HFFc6 (cell line): ENCODE measurements around the gene TMEM245. TPM values are rescaled to one million over a fixed set of nuclear protein-coding genes. Genes with fewer than 3 reads are reported as not detected.

Experiments
- DNase-seq: peaks from one replicate; pipeline ENCODE4 v3.0.0-alpha.2; 2018
- H3K27ac Mint-ChIP-seq: 2 replicates; pipeline ENCODE4 v1.8.0; 2020; ENCODE audit warnings: mild to moderate bottlenecking, mixed read lengths
- H3K27me3 Mint-ChIP-seq: 2 replicates; pipeline ENCODE4 v1.8.0; 2021; ENCODE audit warnings: mild to moderate bottlenecking, moderate library complexity, mixed read lengths; ENCODE audit not compliant: insufficient read depth
- H3K36me3 Mint-ChIP-seq: 2 replicates; pipeline ENCODE4 v1.8.0; 2021; ENCODE audit warnings: low read depth, mixed read lengths
- H3K4me1 Mint-ChIP-seq: 2 replicates; pipeline ENCODE4 v1.8.0; 2020; ENCODE audit warnings: low read depth, mixed read lengths
- H3K4me3 Mint-ChIP-seq: 2 replicates; pipeline ENCODE4 v1.8.0; 2020; ENCODE audit warnings: mild to moderate bottlenecking, moderate library complexity, mixed read lengths
- H3K9me3 Mint-ChIP-seq: 2 replicates; pipeline ENCODE4 v1.8.0; 2020; ENCODE audit warnings: mild to moderate bottlenecking, mixed read lengths
- total RNA-seq, 6 experiments: library from RNA; stranded (reverse); fragmentation: NEBNext Ultra II Directional; extraction: Animal tissue kit (Norgen Biotek cat#: 25700); gene quantifications; 2 replicates in 1 of 6; 3 replicates in 5 of 6; pipeline ENCODE4 v1.2.3, GENCODE V29; 2021
- TF ChIP-seq, protein P1 (sequence below): fragments of 200-600 bp; sonication (generic); IDR thresholded peaks from 2 replicates; pipeline ENCODE4 v1.5.0; 2021; ENCODE audit warnings: antibody characterized with exemption, mild to moderate bottlenecking

TMEM245 gene
- total RNA-seq, 6 experiments from 2014 or later, result 52.1 to 61.8 (median 57.4) TPM

DNA sequence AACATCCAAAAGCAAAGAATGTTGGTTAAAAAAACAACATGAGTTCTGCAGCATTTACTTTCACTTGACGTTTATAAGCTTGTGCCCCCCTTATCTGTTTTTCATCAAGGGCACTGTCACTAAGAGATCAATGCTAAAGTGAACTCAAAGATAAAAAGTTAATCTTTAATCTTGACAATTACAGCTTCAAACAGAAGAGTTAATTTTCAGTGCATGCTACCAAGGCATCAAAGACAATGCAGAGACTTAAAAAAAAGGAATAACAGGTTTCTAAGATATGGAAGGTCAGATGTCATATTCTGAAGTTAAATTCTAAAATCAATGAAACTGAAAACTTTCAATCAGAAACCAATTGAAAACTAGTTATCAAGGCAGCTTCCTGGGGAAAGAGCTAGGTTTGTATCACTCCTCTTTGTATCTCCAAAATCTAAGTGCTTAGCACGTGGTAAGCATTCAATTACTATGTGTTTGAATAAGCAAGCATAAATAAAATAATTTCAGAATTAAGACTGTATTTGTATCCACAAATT is 37.6 kb downstream of the TMEM245 start:
- H3K27ac Mint-ChIP-seq, result no peak overlapping the region
- TF ChIP-seq, protein P1, sequence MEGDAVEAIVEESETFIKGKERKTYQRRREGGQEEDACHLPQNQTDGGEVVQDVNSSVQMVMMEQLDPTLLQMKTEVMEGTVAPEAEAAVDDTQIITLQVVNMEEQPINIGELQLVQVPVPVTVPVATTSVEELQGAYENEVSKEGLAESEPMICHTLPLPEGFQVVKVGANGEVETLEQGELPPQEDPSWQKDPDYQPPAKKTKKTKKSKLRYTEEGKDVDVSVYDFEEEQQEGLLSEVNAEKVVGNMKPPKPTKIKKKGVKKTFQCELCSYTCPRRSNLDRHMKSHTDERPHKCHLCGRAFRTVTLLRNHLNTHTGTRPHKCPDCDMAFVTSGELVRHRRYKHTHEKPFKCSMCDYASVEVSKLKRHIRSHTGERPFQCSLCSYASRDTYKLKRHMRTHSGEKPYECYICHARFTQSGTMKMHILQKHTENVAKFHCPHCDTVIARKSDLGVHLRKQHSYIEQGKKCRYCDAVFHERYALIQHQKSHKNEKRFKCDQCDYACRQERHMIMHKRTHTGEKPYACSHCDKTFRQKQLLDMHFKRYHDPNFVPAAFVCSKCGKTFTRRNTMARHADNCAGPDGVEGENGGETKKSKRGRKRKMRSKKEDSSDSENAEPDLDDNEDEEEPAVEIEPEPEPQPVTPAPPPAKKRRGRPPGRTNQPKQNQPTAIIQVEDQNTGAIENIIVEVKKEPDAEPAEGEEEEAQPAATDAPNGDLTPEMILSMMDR, result no peak
- peaks cover 22% of the 10 kb centered on the region for H3K4me1 Mint-ChIP-seq
- H3K9me3 Mint-ChIP-seq, result no peaks in the 10 kb centered on the region
- no peaks in the 10 kb centered on the region; the same call in 1 of the 2 replicates for H3K27me3 Mint-ChIP-seq
- H3K4me3 Mint-ChIP-seq, result no peak overlapping the region
- DNase-seq, result no peak
- peaks cover 35% of the 10 kb centered on the region for H3K36me3 Mint-ChIP-seq

DNA sequence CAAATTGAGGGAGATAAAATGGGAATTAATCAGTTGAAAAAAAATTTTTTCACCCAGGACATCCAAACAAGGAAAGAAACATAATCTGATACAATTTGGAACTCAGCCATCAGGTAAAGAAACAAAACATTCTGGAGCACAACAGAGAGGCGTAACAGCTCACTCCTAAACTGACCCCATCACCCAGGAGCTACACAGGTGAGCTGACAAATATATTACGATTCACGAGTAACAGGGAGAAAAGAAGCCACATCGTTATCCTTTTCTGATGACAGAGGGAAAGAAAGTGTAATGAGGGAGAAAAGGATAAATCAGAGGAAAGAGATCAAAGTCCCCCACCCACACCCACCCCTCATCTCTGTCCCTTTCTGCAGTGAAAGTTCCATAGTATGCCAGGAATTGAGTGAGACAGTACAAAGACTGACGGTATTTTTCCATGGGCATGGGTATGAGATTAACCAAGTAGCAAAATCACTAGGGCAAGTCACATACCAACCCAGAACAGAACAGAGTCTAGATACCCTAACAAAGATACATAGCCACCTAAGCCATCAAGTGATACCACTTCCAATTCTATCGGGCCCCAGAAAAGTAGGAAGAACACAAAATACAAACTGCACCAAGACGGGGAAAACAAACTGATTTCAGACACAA is 45.4 kb downstream of the TMEM245 start:
- H3K36me3 Mint-ChIP-seq, result peaks cover 30% of the 10 kb centered on the region
- no peak overlapping the region for H3K4me3 Mint-ChIP-seq
- peaks cover 3% of the 10 kb centered on the region for H3K27me3 Mint-ChIP-seq
- no peaks in the 10 kb centered on the region for H3K9me3 Mint-ChIP-seq
- DNase-seq, result no peak
- no peak overlapping the region for H3K27ac Mint-ChIP-seq
- TF ChIP-seq, protein P1, result no peak
- peaks cover 19% of the 10 kb centered on the region for H3K4me1 Mint-ChIP-seq

DNA sequence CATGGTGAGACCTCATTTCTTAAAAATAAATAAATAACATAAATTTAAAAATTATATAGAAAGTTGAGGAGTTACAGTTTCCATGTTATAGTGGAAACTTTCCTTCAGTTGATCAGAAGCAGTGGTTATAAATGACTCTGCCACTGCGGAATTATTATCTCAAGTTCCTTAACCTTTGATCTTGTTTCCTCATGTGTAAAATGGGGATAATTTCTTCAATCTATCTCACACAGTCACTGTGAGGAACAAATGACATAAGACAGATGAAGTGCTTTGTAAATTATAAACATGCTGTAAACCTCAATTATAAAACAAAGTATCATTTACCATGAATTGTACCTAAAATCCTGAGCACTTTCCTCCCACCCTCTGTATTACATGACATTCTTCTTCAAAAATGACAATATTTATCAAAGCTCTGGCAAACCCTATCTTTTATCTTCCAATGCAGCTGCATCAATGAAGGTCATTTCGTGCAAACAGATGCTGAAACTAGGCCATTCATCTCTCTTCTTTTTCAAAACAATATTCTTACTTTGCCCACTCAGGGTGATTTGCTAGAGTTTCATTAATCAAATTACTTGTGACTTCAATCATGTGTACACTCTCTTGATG is 46.8 kb downstream of the TMEM245 start:
- TF ChIP-seq, protein P1, result no peak
- H3K9me3 Mint-ChIP-seq, result no peaks in the 10 kb centered on the region
- peaks cover 20% of the 10 kb centered on the region for H3K36me3 Mint-ChIP-seq
- H3K27me3 Mint-ChIP-seq, result peaks cover 3% of the 10 kb centered on the region
- peaks cover 20% of the 10 kb centered on the region for H3K4me1 Mint-ChIP-seq
- no peak overlapping the region for H3K4me3 Mint-ChIP-seq
- H3K27ac Mint-ChIP-seq, result no peak overlapping the region
- DNase-seq, result no peak

DNA sequence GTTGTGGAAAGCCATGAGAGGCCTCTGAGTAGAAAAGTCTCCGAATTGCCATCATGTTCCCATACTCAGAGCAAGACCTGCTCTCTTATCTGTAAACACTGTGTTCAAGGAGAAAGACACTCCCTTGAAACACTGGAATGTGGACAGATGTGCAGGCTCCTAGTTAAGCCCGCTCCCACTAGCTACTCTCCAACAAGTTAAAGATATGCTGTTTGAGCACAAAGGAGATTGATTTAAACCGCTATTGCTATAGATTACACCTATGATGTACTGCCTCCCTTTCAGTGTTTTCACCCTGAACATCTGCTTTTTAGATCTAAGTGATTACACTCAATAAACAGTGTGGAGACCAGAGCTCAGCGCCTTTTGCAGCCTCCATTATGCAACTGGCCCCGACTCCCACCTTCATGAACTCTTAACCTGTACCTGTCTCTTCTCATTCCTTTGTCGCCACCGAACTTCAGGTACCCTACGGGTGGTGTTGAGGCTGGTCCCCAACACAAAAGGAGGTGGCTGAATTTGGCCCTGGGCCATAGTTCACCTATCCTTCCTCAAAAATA is 47.5 kb downstream of the TMEM245 start:
- Mint-ChIP-seq H3K4me3 (no peak overlapping the region), H3K27ac (no peak overlapping the region), H3K9me3 (no peaks in the 10 kb centered on the region), H3K27me3 (peaks cover 3% of the 10 kb centered on the region; the same call in 1 of the 2 replicates), H3K36me3 (peaks cover 24% of the 10 kb centered on the region), H3K4me1 (peaks cover 27% of the 10 kb centered on the region)
- no peak for DNase-seq
- TF ChIP-seq, protein P1, result no peak

DNA sequence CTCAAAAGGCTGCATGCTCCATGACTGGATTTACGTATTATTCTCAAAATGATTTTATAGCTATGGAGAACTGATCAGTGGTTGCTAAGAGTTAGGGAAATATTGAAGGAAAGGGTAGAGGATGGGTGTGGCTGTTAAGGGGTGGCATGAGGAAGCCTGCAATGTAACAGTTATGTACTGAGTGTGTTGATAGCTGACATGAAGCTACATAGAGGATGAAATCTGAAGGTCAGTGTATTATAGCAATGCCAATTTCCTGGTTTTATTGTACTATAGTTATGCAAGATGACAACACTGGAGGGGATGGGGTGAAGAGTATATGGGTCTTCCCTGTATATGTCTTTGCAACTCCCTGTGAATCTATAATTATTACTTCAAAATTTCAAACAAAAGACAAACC is 51.0 kb downstream of the TMEM245 start:
- Mint-ChIP-seq H3K36me3 (peaks cover 20% of the 10 kb centered on the region), H3K27me3 (no peaks in the 10 kb centered on the region), H3K4me1 (peaks cover 58% of the 10 kb centered on the region), H3K9me3 (no peaks in the 10 kb centered on the region), H3K4me3 (no peak overlapping the region), H3K27ac (no peak overlapping the region)
- TF ChIP-seq, protein P1, result no peak
- no peak for DNase-seq
